ENCODE results near the gene PDGFC.

GRCh38 chr4:156875055-156875454 lies 96.5 kb downstream of the PDGFC start:
- TF ChIP-seq GATA3 (IDR thresholded peaks at IDR 0.05; ENCODE audit: low read depth, low read length) (no peak), GATA2 (IDR thresholded peaks at IDR 0.05; ENCODE audit: low read depth, low read length) (no peak)
